Heart left ventricle (tissue), 16 donors: Measurements from ENCODE around the gene ECHS1. TPM values are rescaled to one million over a fixed set of nuclear protein-coding genes. Genes with fewer than 3 reads are reported as not detected.

ENCODE experiments used
- ATAC-seq, 4 donors: fragments of 200-7000 bp; cut with Tn5 transposase; one replicate each; pipeline ENCODE4 v1.9.1; 2020 to 2022; ENCODE audit warnings: moderate library complexity in 4 of 4, mild to moderate bottlenecking in 3 of 4, moderate number of reproducible peaks in 1 of 4
- DNase-seq, 5 donors: peaks; one replicate each; pipeline ENCODE4 v3.0.0-alpha.2; 2020
- H3K27ac ChIP-seq, 12 donors: fragments of 200-600 bp; sonication (generic) in 4 of 12; one replicate each; pipeline versions ENCODE4 v1.5.0 to v1.8.0; 2016 to 2022; ENCODE audit warnings: mild to moderate bottlenecking in 2 of 12
- H3K27me3 ChIP-seq, 9 donors: fragments of 200-600 bp; sonication (generic) in 2 of 9; one replicate each; pipeline versions ENCODE4 v1.5.1 to v1.8.0; 2016 to 2022; ENCODE audit warnings: mild to moderate bottlenecking in 3 of 9
- H3K36me3 ChIP-seq, 9 donors: fragments of 200-600 bp; sonication (generic) in 2 of 9; one replicate each; pipeline versions ENCODE4 v1.5.0 to v1.8.0; 2018 to 2022; ENCODE audit warnings: mild to moderate bottlenecking in 2 of 9
- H3K4me1 ChIP-seq, 12 donors: fragments of 200-600 bp; sonication (generic) in 4 of 12; one replicate each; pipeline versions ENCODE4 v1.5.0 to v1.8.0; 2016 to 2022; ENCODE audit warnings: mild to moderate bottlenecking in 3 of 12
- H3K4me3 ChIP-seq, 12 donors: fragments of 200-600 bp; sonication (generic) in 4 of 12; one replicate each; pipeline versions ENCODE4 v1.5.0 to v1.8.0; 2017 to 2022; ENCODE audit warnings: mild to moderate bottlenecking in 9 of 12, moderate library complexity in 4 of 12
- H3K9me3 ChIP-seq, 12 donors: fragments of 200-600 bp; sonication (generic) in 4 of 12; one replicate each; pipeline versions ENCODE4 v1.5.0 to v1.8.0; 2016 to 2022; ENCODE audit warnings: mild to moderate bottlenecking in 1 of 12
- CTCF ChIP-seq, 12 donors: fragments of 200-600 bp; sonication (generic) in 4 of 12; IDR thresholded peaks; one replicate each; pipeline versions ENCODE4 v1.5.0 to v1.8.0; 2018 to 2022; ENCODE audit warnings: antibody characterized with exemption in 12 of 12, mild to moderate bottlenecking in 5 of 12
- POLR2A ChIP-seq, 2 donors: fragments of 450-650 bp; IDR thresholded peaks; one replicate each; pipeline ENCODE4 v1.6.1; 2017; ENCODE audit warnings: antibody characterized with exemption in 2 of 2, mild to moderate bottlenecking in 2 of 2, moderate library complexity in 2 of 2
- WGBS, 4 donors: extraction: QIAGEN DNeasy Blood & Tissue Kit in 2 of 4; methylation state at CpG; one replicate each; pipeline versions ENCODE4 v1.1.5 to v1.1.7; 2013 to 2018; 5-methylcytosine and 5-hydroxymethylcytosine counted together
- intact Hi-C, 10 donors: fragments of 100-400 bp; cut with DNase I; formaldehyde crosslinking; loops; one replicate each; pipeline versions ENCODE4 v1.11.1 to v1.14.2; 2022
- polyA plus RNA-seq, 2 donors: library from polyadenylated mRNA; stranded (reverse); fragments of 200-250 nt; gene quantifications; one replicate each; pipeline ENCODE4 v1.2.3, GENCODE V29; 2013
- total RNA-seq, 9 donors: library from RNA; depleted of rRNA in 2 of 9; stranded (reverse); fragments of >200 nt in 2 of 9; fragmentation: NEBNext Ultra II Directional in 3 of 9; extraction: Animal tissue kit (Norgen Biotek cat#: 25700) in 3 of 9; gene quantifications; one replicate each; pipeline versions ENCODE4 v1.1.0 to v1.2.4, GENCODE V29; 2016 to 2023
- donor health status: ischemic (EF 13 %, LVEDD 7.1; RV severe dilation, severe dysfunction).
- donor health status: healthy with polysubstance abuse.
- donor health status: DM: no; HTN: yes; CAD: no.
- donor health status: DM: no; HTN: no; CAD: no.
- donor health status: ischemic (EF 25% LVEDD 6.9; RV normal size, moderate dysfunction).
- donor health status: ischemic (EF 25% LVEDD 5.7; RV mildly dilated, moderate dysfunction).
- donor health status: healthy.
- donor health status: DM: yes; HTN: yes; CAD: no.
- donor health status: ischemic (EF 35%, LVEDD 5.7; RV mildly dilated, moderate dysfunction).
- donor health status: nonischemic (EF 11% LVEDD 7.7; RV severe dilation, severe dysfunction).
- donor health status: DM: yes; HTN: yes; CAD: no.
- donor health status: PGD.
- donor health status: ischemic (EF 29% LVEDD 5.4; RV normal size, mild dysfunction).
- donor health status: nonischemic (EF 23%, LVEDD 6.1; RV moderate dilation, normal function).

ECHS1 gene
- total and polyA plus RNA-seq, 11 donors: 132 to 303 (median 201) TPM

- H3K27ac ChIP-seq: peak within 1 kb of the TSS; percentile 50 to 84 (median 74)
- H3K27me3 ChIP-seq: no peaks in the 10 kb centered on the region
- DNase-seq: peak; percentile 68 to 83 (median 70)
- peak; percentile 18 to 81 (median 71) for ATAC-seq
- H3K4me1 ChIP-seq: peaks cover 3 to 21% (median 13%) of the 10 kb centered on the region in 12 donors
- H3K9me3 ChIP-seq: peaks cover 0 to 4% (median 0%) of the 10 kb centered on the region in 12 donors
- H3K4me3 ChIP-seq: peak within 1 kb of the TSS; percentile 47 to 85 (median 66)
- WGBS, 4 donors: 0 to 3% (median 2%) methylated on average over 6 to 83 of the region's 83 CpGs
- intact Hi-C loops: no loop called here
- H3K36me3 ChIP-seq: peaks cover 0 to 13% (median 10%) of the 10 kb centered on the region in 9 donors
- TF ChIP-seq POLR2A (IDR thresholded peaks at IDR 0.05) (peak in 1 of 2 donors; percentile 37), CTCF (IDR thresholded peaks at IDR 0.05) (no peak)
Observed at GRCh38 chr10:133357285-133358161, 15.6 kb downstream of the ECHS1 start, which contains the start of gene FUOM. TSS of gene FUOM (minus strand) at chr10:133358019. CDS start at chr10:133358007, 12 bp downstream.

- intact Hi-C loops: no loop called here
- WGBS, 4 donors: 43 to 53% (median 49%) methylated on average over 10 to 27 of the region's 27 CpGs
Observed at GRCh38 chr10:133356549-133357284, 16.4 kb downstream of the ECHS1 start.

DNA sequence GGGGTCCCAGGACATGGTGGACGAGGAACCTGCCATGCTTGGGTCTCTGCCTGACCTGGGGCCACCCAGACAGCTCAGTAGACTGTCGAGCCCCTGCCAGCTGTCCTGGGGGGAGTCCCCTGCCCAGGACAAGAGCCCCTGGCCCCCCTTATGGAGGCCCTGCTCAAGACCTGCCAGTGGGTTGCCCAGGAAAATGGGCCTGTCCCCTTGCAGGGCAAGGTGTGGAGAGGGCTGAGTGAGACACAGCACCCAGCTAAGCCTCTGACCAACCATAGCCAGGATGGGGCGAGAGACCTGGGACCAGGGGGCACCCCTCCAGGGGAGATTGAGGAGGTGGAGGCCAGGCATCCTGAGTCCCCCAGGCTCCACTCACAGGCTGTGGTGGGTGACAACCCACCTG is 17.2 kb downstream of the ECHS1 start:
- ATAC-seq: no peak
- DNase-seq: peak in 1 of 5 donors; percentile 56
- H3K27me3 ChIP-seq: no peaks in the 10 kb centered on the region
- WGBS, 4 donors: 96 to 100% (median 97%) methylated on average over 1 to 3 of the region's 3 CpGs; no CpG with 5 or more reads in 1 of the 4 donors
- TF ChIP-seq CTCF (IDR thresholded peaks at IDR 0.05) (no peak), POLR2A (IDR thresholded peaks at IDR 0.05) (no peak)
- peaks cover 3 to 21% (median 13%) of the 10 kb centered on the region in 12 donors for H3K4me1 ChIP-seq
- peaks cover 0 to 3% (median 0%) of the 10 kb centered on the region in 12 donors for H3K9me3 ChIP-seq
- H3K36me3 ChIP-seq: peaks cover 0 to 5% (median 0%) of the 10 kb centered on the region in 9 donors
- intact Hi-C loops: no loop called here
- no peak overlapping the region for H3K27ac ChIP-seq
- H3K4me3 ChIP-seq: no peak overlapping the region

More at GRCh38 chr10:133356549-133357284, 16.4 kb downstream of the ECHS1 start:
- no peak for TF ChIP-seq CTCF (IDR thresholded peaks at IDR 0.05)
- TF ChIP-seq POLR2A (IDR thresholded peaks at IDR 0.05): no peak
- H3K4me1 ChIP-seq: peaks cover 3 to 21% (median 13%) of the 10 kb centered on the region in 12 donors
- ATAC-seq (no peak), DNase-seq (peak in 1 of 5 donors; percentile 66)
- peak overlapping the region; percentile 47 to 85 (median 66) for H3K4me3 ChIP-seq
- H3K27me3 ChIP-seq: no peaks in the 10 kb centered on the region
- H3K9me3 ChIP-seq: peaks cover 0 to 4% (median 0%) of the 10 kb centered on the region in 12 donors
- H3K27ac ChIP-seq: peak overlapping the region in 6 of 12 donors; percentile 68 to 84 (median 74)
- peaks cover 0 to 5% (median 2%) of the 10 kb centered on the region in 9 donors for H3K36me3 ChIP-seq
